Measurements from ENCODE around the gene RMDN3. TPM values are rescaled to one million over a fixed set of nuclear protein-coding genes. Genes with fewer than 3 reads are reported as not detected.

RMDN3 gene
- total RNA-seq, 1 donor from 2014 or later: 30.2 TPM

DNA sequence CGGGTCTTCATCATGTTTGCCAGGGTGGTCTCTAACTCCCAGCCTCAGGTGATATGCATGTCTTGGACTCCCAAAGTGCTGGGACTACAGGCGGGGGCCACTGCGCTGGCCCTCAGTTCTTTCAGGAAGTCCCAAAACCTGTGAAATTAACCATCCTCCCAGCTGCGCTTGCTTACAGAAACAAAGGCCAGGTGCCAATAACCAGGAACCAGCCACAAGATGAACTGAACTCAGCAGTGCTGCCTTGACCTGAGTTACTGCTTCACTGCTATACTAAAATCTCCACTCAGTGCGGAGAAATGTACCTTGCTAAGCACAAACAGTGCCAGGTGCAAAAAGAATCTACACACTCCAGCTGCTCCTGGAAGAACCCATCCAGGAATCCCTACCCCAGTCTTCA, 4.9 kb upstream of the RMDN3 start:
- no peaks in the 10 kb centered on the region for H3K36me3 Mint-ChIP-seq (ENCODE audit: unreplicated experiment)
- H3K27me3 Mint-ChIP-seq (ENCODE audit: unreplicated experiment): peaks cover 4% of the 10 kb centered on the region
- peaks cover 25% of the 10 kb centered on the region for H3K4me1 Mint-ChIP-seq (ENCODE audit: unreplicated experiment)
- no peak overlapping the region for H3K4me3 Mint-ChIP-seq (ENCODE audit: unreplicated experiment)
- DNase-seq (ENCODE audit: extremely low spot score, unreplicated experiment): no peak
- H3K9me3 Mint-ChIP-seq (ENCODE audit: unreplicated experiment): no peaks in the 10 kb centered on the region
- no peak overlapping the region for H3K27ac Mint-ChIP-seq (ENCODE audit: unreplicated experiment)
- TF ChIP-seq, protein P1, sequence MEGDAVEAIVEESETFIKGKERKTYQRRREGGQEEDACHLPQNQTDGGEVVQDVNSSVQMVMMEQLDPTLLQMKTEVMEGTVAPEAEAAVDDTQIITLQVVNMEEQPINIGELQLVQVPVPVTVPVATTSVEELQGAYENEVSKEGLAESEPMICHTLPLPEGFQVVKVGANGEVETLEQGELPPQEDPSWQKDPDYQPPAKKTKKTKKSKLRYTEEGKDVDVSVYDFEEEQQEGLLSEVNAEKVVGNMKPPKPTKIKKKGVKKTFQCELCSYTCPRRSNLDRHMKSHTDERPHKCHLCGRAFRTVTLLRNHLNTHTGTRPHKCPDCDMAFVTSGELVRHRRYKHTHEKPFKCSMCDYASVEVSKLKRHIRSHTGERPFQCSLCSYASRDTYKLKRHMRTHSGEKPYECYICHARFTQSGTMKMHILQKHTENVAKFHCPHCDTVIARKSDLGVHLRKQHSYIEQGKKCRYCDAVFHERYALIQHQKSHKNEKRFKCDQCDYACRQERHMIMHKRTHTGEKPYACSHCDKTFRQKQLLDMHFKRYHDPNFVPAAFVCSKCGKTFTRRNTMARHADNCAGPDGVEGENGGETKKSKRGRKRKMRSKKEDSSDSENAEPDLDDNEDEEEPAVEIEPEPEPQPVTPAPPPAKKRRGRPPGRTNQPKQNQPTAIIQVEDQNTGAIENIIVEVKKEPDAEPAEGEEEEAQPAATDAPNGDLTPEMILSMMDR (IDR thresholded peaks at IDR 0.05): no peak

DNA sequence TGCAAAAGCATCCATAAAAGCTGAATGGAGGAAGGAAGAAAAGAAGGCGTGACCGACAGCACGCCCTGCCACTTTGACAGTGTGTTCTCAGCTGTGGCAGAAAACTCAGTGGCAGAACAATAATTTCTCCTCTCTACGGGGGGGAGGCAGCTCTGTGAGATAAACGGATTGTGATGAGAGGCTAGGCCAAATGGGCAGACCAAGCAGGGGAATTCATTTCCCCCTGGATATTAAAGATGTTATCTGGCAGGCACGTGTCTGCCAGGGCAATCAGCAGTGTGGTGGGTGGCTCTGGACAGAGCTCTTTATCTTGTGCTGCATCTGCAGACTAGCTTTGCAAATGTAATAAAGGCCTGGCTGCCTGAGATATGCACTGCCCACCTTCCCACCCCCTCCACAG, 1.9 kb upstream of the RMDN3 start:
- Mint-ChIP-seq H3K4me3 (ENCODE audit: unreplicated experiment) (peak overlapping the region; percentile 44), H3K4me1 (ENCODE audit: unreplicated experiment) (peaks cover 18% of the 10 kb centered on the region), H3K27me3 (ENCODE audit: unreplicated experiment) (peaks cover 4% of the 10 kb centered on the region), H3K36me3 (ENCODE audit: unreplicated experiment) (peaks cover 5% of the 10 kb centered on the region), H3K27ac (ENCODE audit: unreplicated experiment) (peak overlapping the region; percentile 23), H3K9me3 (ENCODE audit: unreplicated experiment) (no peaks in the 10 kb centered on the region)
- TF ChIP-seq, protein P1 (IDR thresholded peaks at IDR 0.05): no peak
- DNase-seq (ENCODE audit: extremely low spot score, unreplicated experiment): no peak

DNA sequence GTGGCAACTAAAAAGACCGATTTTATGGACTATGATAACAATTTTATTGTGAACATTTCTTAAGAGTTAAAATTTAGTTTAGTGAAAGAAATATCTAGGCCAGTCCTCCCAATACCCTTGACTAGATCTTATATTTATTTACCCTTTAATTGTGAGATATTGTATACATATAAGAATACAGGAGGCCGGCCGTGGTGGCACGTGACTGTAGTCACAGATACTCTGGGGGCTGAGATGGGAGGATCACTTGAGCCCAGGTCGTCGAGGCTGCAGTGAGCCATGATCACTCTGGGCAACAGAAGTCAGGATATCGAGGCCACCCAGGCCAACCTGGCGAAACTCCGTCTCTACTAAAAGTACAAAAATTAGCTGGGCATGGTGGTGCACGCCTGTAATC, 756 bp upstream of the RMDN3 start:
- H3K36me3 Mint-ChIP-seq (ENCODE audit: unreplicated experiment): peaks cover 11% of the 10 kb centered on the region
- no peaks in the 10 kb centered on the region for H3K9me3 Mint-ChIP-seq (ENCODE audit: unreplicated experiment)
- peak overlapping the region; percentile 89 for H3K4me3 Mint-ChIP-seq (ENCODE audit: unreplicated experiment)

DNA sequence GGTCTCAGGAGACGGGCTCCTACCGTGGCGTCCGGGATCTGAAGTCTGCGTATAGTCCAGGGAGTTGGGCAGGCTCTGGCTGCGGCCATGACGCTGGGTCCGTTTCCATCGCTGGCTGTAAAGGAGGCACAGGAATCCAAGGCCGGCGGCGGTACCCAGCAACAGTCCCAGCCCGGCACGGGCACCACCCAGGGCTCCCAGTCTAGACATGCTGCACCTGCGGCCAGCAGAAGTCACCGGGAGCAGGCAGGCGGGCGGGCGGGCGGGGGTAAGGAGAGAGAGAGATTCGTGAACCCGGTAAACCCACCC, 526 bp downstream of the RMDN3 start:
- no peak for DNase-seq (ENCODE audit: extremely low spot score, unreplicated experiment)
- H3K4me1 Mint-ChIP-seq (ENCODE audit: unreplicated experiment): peaks cover 18% of the 10 kb centered on the region
- H3K27me3 Mint-ChIP-seq (ENCODE audit: unreplicated experiment): no peaks in the 10 kb centered on the region
- no peaks in the 10 kb centered on the region for H3K9me3 Mint-ChIP-seq (ENCODE audit: unreplicated experiment)
- H3K4me3 Mint-ChIP-seq (ENCODE audit: unreplicated experiment): peak overlapping the region; percentile 89
- H3K36me3 Mint-ChIP-seq (ENCODE audit: unreplicated experiment): peaks cover 14% of the 10 kb centered on the region
- TF ChIP-seq, protein P1 (IDR thresholded peaks at IDR 0.05): no peak
- peak overlapping the region; percentile 85 for H3K27ac Mint-ChIP-seq (ENCODE audit: unreplicated experiment)

More for the DNA sequence above, 756 bp upstream of the RMDN3 start:
- DNase-seq (ENCODE audit: extremely low spot score, unreplicated experiment): no peak
- Mint-ChIP-seq H3K27ac (ENCODE audit: unreplicated experiment) (peak overlapping the region; percentile 96), H3K27me3 (ENCODE audit: unreplicated experiment) (peaks cover under 1% of the 10 kb centered on the region), H3K4me1 (ENCODE audit: unreplicated experiment) (peaks cover 18% of the 10 kb centered on the region)
- TF ChIP-seq, protein P1 (IDR thresholded peaks at IDR 0.05): no peak

DNA sequence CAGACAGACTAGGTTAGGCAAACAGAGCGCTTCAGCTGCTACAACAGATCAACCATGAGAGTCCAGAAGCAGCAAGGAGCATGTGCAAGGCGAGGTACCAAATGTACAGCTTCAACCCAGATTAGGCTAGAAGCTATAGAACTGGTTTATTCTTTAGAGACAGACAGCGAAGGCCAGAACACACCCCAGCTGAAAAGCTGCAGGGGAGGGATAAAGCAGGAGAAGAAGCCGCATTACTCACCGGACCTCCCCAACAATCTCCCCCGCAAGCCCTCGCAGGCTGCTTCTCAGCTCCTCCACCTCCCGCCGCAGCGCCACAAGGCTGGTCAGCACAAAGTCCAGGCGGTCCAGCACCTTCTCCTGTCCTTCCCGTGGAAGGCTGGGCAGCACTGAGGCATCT, 3.3 kb downstream of the RMDN3 start:
- TF ChIP-seq, protein P1 (IDR thresholded peaks at IDR 0.05): no peak
- no peaks in the 10 kb centered on the region for H3K27me3 Mint-ChIP-seq (ENCODE audit: unreplicated experiment)

More for the DNA sequence above, 3.3 kb downstream of the RMDN3 start:
- H3K9me3 Mint-ChIP-seq (ENCODE audit: unreplicated experiment): no peaks in the 10 kb centered on the region
- peaks cover 26% of the 10 kb centered on the region for H3K4me1 Mint-ChIP-seq (ENCODE audit: unreplicated experiment)
- no peak overlapping the region for H3K27ac Mint-ChIP-seq (ENCODE audit: unreplicated experiment)
- H3K4me3 Mint-ChIP-seq (ENCODE audit: unreplicated experiment): no peak overlapping the region
- H3K36me3 Mint-ChIP-seq (ENCODE audit: unreplicated experiment): peaks cover 15% of the 10 kb centered on the region
- no peak for DNase-seq (ENCODE audit: extremely low spot score, unreplicated experiment)

All from osteocyte (in vitro differentiated cells).